ENCODE results near the gene VMP1.

The VMP1 gene

DNA sequence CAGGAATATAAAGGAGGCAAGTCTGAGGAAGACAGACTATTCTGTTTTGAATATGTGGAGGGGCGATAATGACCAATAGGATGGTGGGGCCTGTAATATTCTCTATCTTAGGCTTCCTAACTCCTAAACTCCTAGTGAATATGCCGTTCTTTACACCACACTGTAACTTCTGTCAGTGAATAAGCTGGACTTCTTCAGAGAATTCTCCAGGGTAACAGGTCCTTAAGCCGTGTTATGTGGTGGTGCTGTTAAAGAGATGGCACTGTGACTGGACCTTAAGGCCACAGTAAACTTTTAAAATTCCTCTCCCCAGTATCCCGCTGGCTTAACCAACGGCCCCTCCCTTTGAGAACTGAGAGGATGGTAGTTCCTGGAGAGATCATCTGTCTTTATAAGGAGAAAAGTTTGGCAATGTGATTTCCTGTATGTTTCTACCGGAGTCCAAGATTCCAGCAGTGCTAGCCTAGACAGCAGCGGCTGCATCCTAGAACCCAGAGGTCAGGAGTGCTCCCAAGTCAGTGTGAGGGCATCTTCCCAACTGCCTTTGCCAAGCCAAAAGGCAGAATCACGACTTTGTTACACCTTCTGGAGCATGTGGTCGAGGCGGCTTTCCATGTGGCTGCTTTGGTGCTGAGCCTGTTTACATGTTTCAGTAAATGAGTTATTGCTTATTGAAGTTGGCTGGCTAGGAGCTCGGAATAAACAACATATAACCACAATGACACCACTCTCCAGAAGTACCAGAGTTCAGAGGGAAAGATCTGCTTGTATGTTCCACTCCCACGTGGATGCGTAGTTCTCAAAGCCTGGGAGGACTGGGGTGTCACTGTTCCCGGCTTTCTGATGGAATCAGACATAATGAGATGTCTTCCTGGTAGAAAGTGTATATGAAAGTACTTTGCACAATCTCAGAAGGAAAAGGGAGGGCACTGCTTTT, 144.3 kb downstream of the VMP1 start:
- TF ChIP-seq EP300 (IDR thresholded peaks at IDR 0.05; ENCODE audit: borderline replicate concordance) = no peak
- no peak for TF ChIP-seq TAF1 (IDR thresholded peaks at IDR 0.05; ENCODE audit: low read depth)

- no peak for TF ChIP-seq FOXM1 (IDR thresholded peaks at IDR 0.05; ENCODE audit: borderline replicate concordance, low read depth)
- peak; percentile 53; the same call in 1 of the 2 replicates for TF ChIP-seq RAD21 (IDR thresholded peaks at IDR 0.05; ENCODE audit: low read depth)
- TF ChIP-seq NFIC (IDR thresholded peaks at IDR 0.05) = 0 out of 2 replicates have a peak, but pooled peaks have one; percentile 21
- TF ChIP-seq YY1 (IDR thresholded peaks at IDR 0.05; ENCODE audit: low read depth) = peak; percentile 76
These were observed 145.9 kb downstream of the VMP1 start for GRCh38 chr17:59853168-59853918.

DNA sequence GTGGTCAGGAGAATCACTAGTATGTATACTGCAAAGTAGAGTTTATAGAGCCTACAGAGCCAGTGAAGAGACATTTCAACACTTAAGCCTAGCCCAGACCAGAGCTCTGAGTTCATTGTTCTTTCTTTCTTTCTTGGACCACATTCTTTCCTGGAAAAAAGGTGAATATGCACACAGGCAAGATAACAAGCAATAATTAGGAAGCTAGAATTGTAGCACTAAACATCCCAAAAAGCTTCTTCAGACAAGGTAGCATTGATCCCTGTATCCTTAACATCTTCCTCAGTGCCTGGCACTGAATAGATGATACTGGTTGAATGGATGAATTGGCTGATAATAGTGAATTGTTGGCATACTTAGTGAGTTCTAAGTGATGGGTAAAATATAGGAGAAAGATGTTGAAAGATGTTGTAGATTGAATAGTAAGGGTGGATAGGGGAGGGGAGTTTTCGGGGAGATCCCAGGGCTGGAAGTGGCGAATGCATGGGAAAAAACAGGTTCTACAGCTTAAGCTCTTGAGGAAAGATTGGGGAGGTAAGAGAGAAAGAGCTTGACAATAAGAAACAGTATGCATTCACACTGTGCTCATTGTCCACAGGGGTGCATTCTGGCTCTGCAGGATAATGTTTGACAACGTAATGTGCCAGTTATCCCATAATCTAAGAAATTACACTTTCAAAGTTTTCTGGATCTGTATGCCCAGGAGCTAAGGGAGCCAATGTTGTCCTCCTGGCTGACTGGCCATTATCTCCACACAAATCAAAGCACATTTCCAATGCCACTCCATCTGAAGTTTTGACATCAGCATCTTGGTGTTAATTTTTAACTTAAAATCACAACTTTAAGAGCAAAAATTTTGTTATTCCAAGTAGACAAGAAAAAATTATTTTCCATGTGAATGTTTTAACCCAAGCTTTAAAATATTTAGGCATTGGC, 149.7 kb downstream of the VMP1 start:
- no peak for TF ChIP-seq TEAD4 (IDR thresholded peaks at IDR 0.05)
- no peak for TF ChIP-seq CEBPB (IDR thresholded peaks at IDR 0.05)
- TF ChIP-seq, protein P1, sequence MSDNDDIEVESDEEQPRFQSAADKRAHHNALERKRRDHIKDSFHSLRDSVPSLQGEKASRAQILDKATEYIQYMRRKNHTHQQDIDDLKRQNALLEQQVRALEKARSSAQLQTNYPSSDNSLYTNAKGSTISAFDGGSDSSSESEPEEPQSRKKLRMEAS (IDR thresholded peaks at IDR 0.05) = no peak
- TF ChIP-seq, protein P2, sequence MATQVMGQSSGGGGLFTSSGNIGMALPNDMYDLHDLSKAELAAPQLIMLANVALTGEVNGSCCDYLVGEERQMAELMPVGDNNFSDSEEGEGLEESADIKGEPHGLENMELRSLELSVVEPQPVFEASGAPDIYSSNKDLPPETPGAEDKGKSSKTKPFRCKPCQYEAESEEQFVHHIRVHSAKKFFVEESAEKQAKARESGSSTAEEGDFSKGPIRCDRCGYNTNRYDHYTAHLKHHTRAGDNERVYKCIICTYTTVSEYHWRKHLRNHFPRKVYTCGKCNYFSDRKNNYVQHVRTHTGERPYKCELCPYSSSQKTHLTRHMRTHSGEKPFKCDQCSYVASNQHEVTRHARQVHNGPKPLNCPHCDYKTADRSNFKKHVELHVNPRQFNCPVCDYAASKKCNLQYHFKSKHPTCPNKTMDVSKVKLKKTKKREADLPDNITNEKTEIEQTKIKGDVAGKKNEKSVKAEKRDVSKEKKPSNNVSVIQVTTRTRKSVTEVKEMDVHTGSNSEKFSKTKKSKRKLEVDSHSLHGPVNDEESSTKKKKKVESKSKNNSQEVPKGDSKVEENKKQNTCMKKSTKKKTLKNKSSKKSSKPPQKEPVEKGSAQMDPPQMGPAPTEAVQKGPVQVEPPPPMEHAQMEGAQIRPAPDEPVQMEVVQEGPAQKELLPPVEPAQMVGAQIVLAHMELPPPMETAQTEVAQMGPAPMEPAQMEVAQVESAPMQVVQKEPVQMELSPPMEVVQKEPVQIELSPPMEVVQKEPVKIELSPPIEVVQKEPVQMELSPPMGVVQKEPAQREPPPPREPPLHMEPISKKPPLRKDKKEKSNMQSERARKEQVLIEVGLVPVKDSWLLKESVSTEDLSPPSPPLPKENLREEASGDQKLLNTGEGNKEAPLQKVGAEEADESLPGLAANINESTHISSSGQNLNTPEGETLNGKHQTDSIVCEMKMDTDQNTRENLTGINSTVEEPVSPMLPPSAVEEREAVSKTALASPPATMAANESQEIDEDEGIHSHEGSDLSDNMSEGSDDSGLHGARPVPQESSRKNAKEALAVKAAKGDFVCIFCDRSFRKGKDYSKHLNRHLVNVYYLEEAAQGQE (IDR thresholded peaks at IDR 0.05; ENCODE audit: low read depth) = no peak
- TF ChIP-seq USF1 (IDR thresholded peaks at IDR 0.05) = no peak
- TF ChIP-seq TCF12 (IDR thresholded peaks at IDR 0.05; ENCODE audit: low read depth) = no peak
- TF ChIP-seq RAD21 (IDR thresholded peaks at IDR 0.05; ENCODE audit: low read depth) = no peak
- TF ChIP-seq NFIC (IDR thresholded peaks at IDR 0.05) = no peak
- no peak for TF ChIP-seq ZBTB7A (IDR thresholded peaks at IDR 0.05; ENCODE audit: low read depth)
- TF ChIP-seq TAF1 (IDR thresholded peaks at IDR 0.05; ENCODE audit: low read depth) = no peak
- TF ChIP-seq YY1 (IDR thresholded peaks at IDR 0.05; ENCODE audit: low read depth) = no peak
- no peak for TF ChIP-seq EGR1 (IDR thresholded peaks at IDR 0.05)

- TF ChIP-seq, protein P1 (IDR thresholded peaks at IDR 0.05) = no peak
- TF ChIP-seq CREB1 (IDR thresholded peaks at IDR 0.05; ENCODE audit: low read depth) (no peak), CEBPB (IDR thresholded peaks at IDR 0.05) (no peak), YY1 (IDR thresholded peaks at IDR 0.05; ENCODE audit: low read depth) (no peak), TAF1 (IDR thresholded peaks at IDR 0.05; ENCODE audit: low read depth) (no peak), USF1 (IDR thresholded peaks at IDR 0.05) (no peak), RAD21 (IDR thresholded peaks at IDR 0.05; ENCODE audit: low read depth) (no peak), TEAD4 (IDR thresholded peaks at IDR 0.05) (no peak), FOXM1 (IDR thresholded peaks at IDR 0.05; ENCODE audit: borderline replicate concordance, low read depth) (no peak), ZBTB7A (IDR thresholded peaks at IDR 0.05; ENCODE audit: low read depth) (no peak), TCF12 (IDR thresholded peaks at IDR 0.05; ENCODE audit: low read depth) (no peak), EGR1 (IDR thresholded peaks at IDR 0.05) (no peak)
- TF ChIP-seq, protein P2 (IDR thresholded peaks at IDR 0.05; ENCODE audit: low read depth) = no peak
These were observed 150.8 kb downstream of the VMP1 start for GRCh38 chr17:59858167-59858816.
